Measurements from ENCODE around the gene CIT.

CIT gene

GRCh38 chr12:119744900-119745606 lies 132.1 kb downstream of the CIT start:
- no peak for TF ChIP-seq JUND (IDR thresholded peaks at IDR 0.05; ENCODE audit: low read depth)

GRCh38 chr12:119742700-119743099 lies 134.4 kb downstream of the CIT start:
- no peak for DNase-seq (ENCODE audit: low read depth in 1 of 2, low spot score in 1 of 2)
- no peak for TF ChIP-seq JUND (IDR thresholded peaks at IDR 0.05; ENCODE audit: low read depth)
- in situ Hi-C loops (cut with HindIII; ENCODE audit: low pct_unique_long_range_greater_than_20kb, low sequenced_read_pairs): no loop called here

More at GRCh38 chr12:119744900-119745606, 132.1 kb downstream of the CIT start:
- no peak for DNase-seq (ENCODE audit: low read depth in 1 of 2, low spot score in 1 of 2)
- in situ Hi-C loops (cut with HindIII; ENCODE audit: low pct_unique_long_range_greater_than_20kb, low sequenced_read_pairs): no loop called here

- no peak for TF ChIP-seq JUND (IDR thresholded peaks at IDR 0.05; ENCODE audit: low read depth)
- no peak for DNase-seq (ENCODE audit: low read depth in 1 of 2, low spot score in 1 of 2)
- in situ Hi-C loops (cut with HindIII; ENCODE audit: low pct_unique_long_range_greater_than_20kb, low sequenced_read_pairs): no loop called here
Measured at GRCh38 chr12:119740830-119741229, 136.3 kb downstream of the CIT start.

- no peak for TF ChIP-seq JUND (IDR thresholded peaks at IDR 0.05; ENCODE audit: low read depth)
- DNase-seq (ENCODE audit: low read depth in 1 of 2, low spot score in 1 of 2): no peak
- in situ Hi-C loops (cut with HindIII; ENCODE audit: low pct_unique_long_range_greater_than_20kb, low sequenced_read_pairs): no loop called here
Measured at GRCh38 chr12:119735079-119735478, 142.0 kb downstream of the CIT start.

GRCh38 chr12:119730381-119730780 lies 146.7 kb downstream of the CIT start:
- in situ Hi-C loops (cut with HindIII; ENCODE audit: low pct_unique_long_range_greater_than_20kb, low sequenced_read_pairs): no loop called here
- TF ChIP-seq JUND (IDR thresholded peaks at IDR 0.05; ENCODE audit: low read depth): no peak
- DNase-seq (ENCODE audit: low read depth in 1 of 2, low spot score in 1 of 2): no peak

GRCh38 chr12:119729871-119730270 lies 147.2 kb downstream of the CIT start:
- TF ChIP-seq JUND (IDR thresholded peaks at IDR 0.05; ENCODE audit: low read depth): no peak
- in situ Hi-C loops (cut with HindIII; ENCODE audit: low pct_unique_long_range_greater_than_20kb, low sequenced_read_pairs): no loop called here
- DNase-seq (ENCODE audit: low read depth in 1 of 2, low spot score in 1 of 2): no peak

GRCh38 chr12:119728444-119728745 lies 148.7 kb downstream of the CIT start:
- TF ChIP-seq JUND (IDR thresholded peaks at IDR 0.05; ENCODE audit: low read depth): no peak
- no peak for DNase-seq (ENCODE audit: low read depth in 1 of 2, low spot score in 1 of 2)

GRCh38 chr12:119727600-119728443 lies 149.3 kb downstream of the CIT start:
- in situ Hi-C loops (cut with HindIII; ENCODE audit: low pct_unique_long_range_greater_than_20kb, low sequenced_read_pairs): no loop called here
- no peak for TF ChIP-seq JUND (IDR thresholded peaks at IDR 0.05; ENCODE audit: low read depth)
- DNase-seq (ENCODE audit: low read depth in 1 of 2, low spot score in 1 of 2): no peak

More at GRCh38 chr12:119728444-119728745, 148.7 kb downstream of the CIT start:
- in situ Hi-C loops (cut with HindIII; ENCODE audit: low pct_unique_long_range_greater_than_20kb, low sequenced_read_pairs): no loop called here

GRCh38 chr12:119725523-119725922 lies 151.6 kb downstream of the CIT start:
- DNase-seq (ENCODE audit: low read depth in 1 of 2, low spot score in 1 of 2): no peak
- TF ChIP-seq JUND (IDR thresholded peaks at IDR 0.05; ENCODE audit: low read depth): no peak
- in situ Hi-C loops (cut with HindIII; ENCODE audit: low pct_unique_long_range_greater_than_20kb, low sequenced_read_pairs): no loop called here

GRCh38 chr12:119721306-119721705 lies 155.8 kb downstream of the CIT start:
- in situ Hi-C loops (cut with HindIII; ENCODE audit: low pct_unique_long_range_greater_than_20kb, low sequenced_read_pairs): no loop called here
- no peak for TF ChIP-seq JUND (IDR thresholded peaks at IDR 0.05; ENCODE audit: low read depth)
- no peak for DNase-seq (ENCODE audit: low read depth in 1 of 2, low spot score in 1 of 2)

GRCh38 chr12:119720349-119720748 lies 156.8 kb downstream of the CIT start:
- in situ Hi-C loops (cut with HindIII; ENCODE audit: low pct_unique_long_range_greater_than_20kb, low sequenced_read_pairs): no loop called here
- DNase-seq (ENCODE audit: low read depth in 1 of 2, low spot score in 1 of 2): no peak
- no peak for TF ChIP-seq JUND (IDR thresholded peaks at IDR 0.05; ENCODE audit: low read depth)

GRCh38 chr12:119718141-119718540 lies 159.0 kb downstream of the CIT start:
- in situ Hi-C loops (cut with HindIII; ENCODE audit: low pct_unique_long_range_greater_than_20kb, low sequenced_read_pairs): no loop called here
- no peak for TF ChIP-seq JUND (IDR thresholded peaks at IDR 0.05; ENCODE audit: low read depth)
- no peak for DNase-seq (ENCODE audit: low read depth in 1 of 2, low spot score in 1 of 2)

GRCh38 chr12:119715268-119715620 lies 161.9 kb downstream of the CIT start:
- TF ChIP-seq JUND (IDR thresholded peaks at IDR 0.05; ENCODE audit: low read depth): no peak
- no peak for DNase-seq (ENCODE audit: low read depth in 1 of 2, low spot score in 1 of 2)
- in situ Hi-C loops (cut with HindIII; ENCODE audit: low pct_unique_long_range_greater_than_20kb, low sequenced_read_pairs): no loop called here
